HG03025 (cell line): ENCODE data around the gene CD160.

Experiments
- ATAC-seq: cut with Tn5 transposase; IDR thresholded peaks from one replicate; pipeline ENCODE4 v1.9.1; 2021; ENCODE audit warnings: mild to moderate bottlenecking, moderate library complexity; ENCODE audit not compliant: unreplicated experiment, low FRiP score

CD160 gene

DNA sequence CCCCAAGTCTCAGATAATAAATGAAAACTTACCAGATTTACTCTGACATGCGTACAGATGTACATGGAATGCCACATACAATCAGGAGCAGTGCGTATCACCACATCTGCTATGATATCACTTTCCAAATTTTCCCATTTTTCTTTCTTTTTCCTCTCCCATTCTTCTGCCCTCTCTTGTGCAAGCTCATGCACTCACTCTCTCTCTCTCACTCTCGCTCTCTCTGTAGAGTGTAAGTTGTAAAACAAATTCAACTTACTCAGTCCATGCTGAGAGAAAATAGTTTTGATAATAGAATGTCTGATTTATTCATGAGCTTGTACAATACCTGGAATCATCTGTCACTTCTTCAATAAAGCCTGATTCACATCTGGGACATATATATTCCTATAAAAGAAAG lies 69.3 kb downstream of the CD160 start:
- no peak for ATAC-seq
